OCI-LY7 (cell line): ENCODE data around the gene WRAP73. TPM values are rescaled to one million over a fixed set of nuclear protein-coding genes. Genes with fewer than 3 reads are reported as not detected.

Experiments used
- BruUV-seq: library from RNA; stranded (reverse); fragments of 400-500 nt; replicated peaks from 2 replicates; lab custom pipeline; 2021; lab: Mats Ljungman, UMichigan
- CTCF ChIA-PET: fragments of 300-600 bp; sonication (Branson Sonifier 250); formaldehyde crosslinking; loops from one replicate; lab custom pipeline; 2022; ENCODE audit warnings: antibody characterized with exemption; ENCODE audit not compliant: unreplicated experiment; lab: Charles Lee
- POLR2A ChIA-PET: fragments of 300-600 bp; sonication (Branson Sonifier 250); formaldehyde crosslinking; loops from one replicate; lab custom pipeline; 2022; ENCODE audit warnings: antibody characterized with exemption; lab: Charles Lee
- DNase-seq: peaks from one replicate; pipeline ENCODE4 v3.0.0-alpha.2; 2015; ENCODE audit warnings: low spot score
- H2AFZ ChIP-seq: fragments of 200-600 bp; sonication (generic), shearing (Covaris generic); 2 replicates; pipeline ENCODE4 v1.6.1; 2014; ENCODE audit warnings: mild to moderate bottlenecking, antibody characterized with exemption, low read length, moderate library complexity
- H3K27ac ChIP-seq: fragments of 200-600 bp; sonication (generic); 2 replicates; pipeline ENCODE4 v1.5.1; 2014; ENCODE audit warnings: mixed run types, low read depth, mild to moderate bottlenecking, moderate library complexity, low read length, inconsistent platforms; ENCODE audit not compliant: poor library complexity, severe bottlenecking
- H3K36me3 ChIP-seq: fragments of 200-600 bp; sonication (generic); 2 replicates; pipeline ENCODE4 v1.6.1; 2014; ENCODE audit warnings: mild to moderate bottlenecking, antibody characterized with exemption, low read length, moderate library complexity, mixed read lengths; ENCODE audit not compliant: insufficient read depth
- H3K4me1 ChIP-seq: fragments of 200-600 bp; sonication (generic); 2 replicates; pipeline ENCODE4 v1.5.1; 2014; ENCODE audit warnings: mild to moderate bottlenecking, low read length; ENCODE audit not compliant: insufficient read depth, poor library complexity, severe bottlenecking
- H3K4me2 ChIP-seq: fragments of 200-600 bp; sonication (generic); 2 replicates; pipeline ENCODE4 v1.6.1; 2014; ENCODE audit warnings: mild to moderate bottlenecking, low read length
- H3K4me3 ChIP-seq: fragments of 200-600 bp; sonication (generic); 2 replicates; pipeline ENCODE4 v1.5.1; 2014; ENCODE audit warnings: mild to moderate bottlenecking, low read depth, low read length; ENCODE audit not compliant: poor library complexity, severe bottlenecking
- H3K79me2 ChIP-seq: fragments of 200-600 bp; sonication (generic); 2 replicates; pipeline ENCODE4 v1.6.1; 2016; ENCODE audit warnings: low read depth, mild to moderate bottlenecking, low read length, moderate library complexity, mixed read lengths; ENCODE audit not compliant: insufficient read depth
- H3K9me2 ChIP-seq: fragments of 200-600 bp; sonication (generic); 2 replicates; pipeline ENCODE4 v1.6.1; 2016; ENCODE audit warnings: mild to moderate bottlenecking, low read length, mixed read lengths; ENCODE audit not compliant: insufficient read depth
- H3K9me3 ChIP-seq: fragments of 200-600 bp; sonication (generic); 2 replicates; pipeline ENCODE4 v1.6.1; 2014; ENCODE audit warnings: mild to moderate bottlenecking, mixed run types, low read length, mixed read lengths
- H4K20me1 ChIP-seq: fragments of 200-600 bp; sonication (generic); 2 replicates; pipeline ENCODE4 v1.6.1; 2014; ENCODE audit warnings: mild to moderate bottlenecking, antibody characterized with exemption, low read length, moderate library complexity, mixed read lengths; ENCODE audit not compliant: insufficient read depth
- EZH2phosphoT487 ChIP-seq: fragments of 200-600 bp; sonication (generic); IDR thresholded peaks from 2 replicates; pipeline ENCODE4 v1.6.1; 2018; ENCODE audit warnings: low read depth, borderline replicate concordance, mild to moderate bottlenecking, mixed run types, antibody characterized with exemption, low read length, moderate library complexity, mixed read lengths
- intact Hi-C: fragments of 100-400 bp; cut with micrococcal nuclease; formaldehyde crosslinking; loops from one replicate; pipeline ENCODE4 v1.10.0; 2022; ENCODE audit not compliant: unreplicated experiment
- total RNA-seq, 2 experiments: library from RNA; depleted of rRNA in 1 of 2; stranded (reverse); fragments of >200 nt in 1 of 2; shearing (Covaris generic) in 1 of 2; gene quantifications; 2 replicates each; pipeline ENCODE4 v1.2.3, GENCODE V29; 2014 to 2022
- TF ChIP-seq, protein P1 (sequence below): fragments of 200-600 bp; sonication (generic); conservative IDR thresholded peaks from 2 replicates; pipeline ENCODE4 v1.5.1; 2014; ENCODE audit warnings: mild to moderate bottlenecking, antibody characterized with exemption, low read length, moderate library complexity, mixed read lengths

The WRAP73 gene
- total RNA-seq, 2 experiments from 2014 or later: 34.7 to 40.0 TPM

DNA sequence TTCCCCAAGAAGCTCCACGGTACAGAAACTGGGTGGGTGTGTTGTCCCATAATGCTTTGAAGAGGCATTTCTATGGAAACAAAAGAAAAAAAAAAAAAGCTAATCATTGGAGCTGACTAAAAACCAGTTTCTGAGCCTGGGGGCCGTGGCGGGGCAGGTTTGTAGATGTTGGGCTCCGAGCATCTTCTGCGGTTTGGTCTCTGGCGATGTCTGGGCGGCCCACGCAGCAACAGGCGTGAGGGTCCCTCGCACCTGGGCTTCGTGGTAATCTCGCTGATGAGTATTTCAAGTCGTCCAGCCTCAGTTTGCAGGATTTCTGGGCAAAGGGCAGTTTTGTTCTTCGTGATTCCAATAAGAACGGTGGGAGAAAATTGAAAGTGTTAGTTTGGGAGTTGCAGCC lies 9.2 kb upstream of the WRAP73 start:
- no TSS peak for BruUV-seq
- Histone ChIP-seq H3K4me1 (peaks cover 21% of the 10 kb centered on the region), H2AFZ (no peak overlapping the region), H4K20me1 (no peaks in the 10 kb centered on the region), H3K9me2 (no peaks in the 10 kb centered on the region), H3K27ac (no peak overlapping the region), H3K9me3 (no peaks in the 10 kb centered on the region), H3K36me3 (no peaks in the 10 kb centered on the region), H3K79me2 (no peaks in the 10 kb centered on the region), H3K4me3 (no peak overlapping the region), H3K4me2 (no peak overlapping the region)
- intact Hi-C loops: no loop called here
- TF ChIP-seq, protein P1, sequence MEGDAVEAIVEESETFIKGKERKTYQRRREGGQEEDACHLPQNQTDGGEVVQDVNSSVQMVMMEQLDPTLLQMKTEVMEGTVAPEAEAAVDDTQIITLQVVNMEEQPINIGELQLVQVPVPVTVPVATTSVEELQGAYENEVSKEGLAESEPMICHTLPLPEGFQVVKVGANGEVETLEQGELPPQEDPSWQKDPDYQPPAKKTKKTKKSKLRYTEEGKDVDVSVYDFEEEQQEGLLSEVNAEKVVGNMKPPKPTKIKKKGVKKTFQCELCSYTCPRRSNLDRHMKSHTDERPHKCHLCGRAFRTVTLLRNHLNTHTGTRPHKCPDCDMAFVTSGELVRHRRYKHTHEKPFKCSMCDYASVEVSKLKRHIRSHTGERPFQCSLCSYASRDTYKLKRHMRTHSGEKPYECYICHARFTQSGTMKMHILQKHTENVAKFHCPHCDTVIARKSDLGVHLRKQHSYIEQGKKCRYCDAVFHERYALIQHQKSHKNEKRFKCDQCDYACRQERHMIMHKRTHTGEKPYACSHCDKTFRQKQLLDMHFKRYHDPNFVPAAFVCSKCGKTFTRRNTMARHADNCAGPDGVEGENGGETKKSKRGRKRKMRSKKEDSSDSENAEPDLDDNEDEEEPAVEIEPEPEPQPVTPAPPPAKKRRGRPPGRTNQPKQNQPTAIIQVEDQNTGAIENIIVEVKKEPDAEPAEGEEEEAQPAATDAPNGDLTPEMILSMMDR: no peak
- no peak for TF ChIP-seq EZH2phosphoT487
- POLR2A ChIA-PET: interaction anchor here (1.5 kb wide), 1 partner anchor 8 kb away, joined by 5 read pairs; no protein-coding TSS in a partner anchor
- no peak for DNase-seq
- CTCF ChIA-PET: no interaction called here

DNA sequence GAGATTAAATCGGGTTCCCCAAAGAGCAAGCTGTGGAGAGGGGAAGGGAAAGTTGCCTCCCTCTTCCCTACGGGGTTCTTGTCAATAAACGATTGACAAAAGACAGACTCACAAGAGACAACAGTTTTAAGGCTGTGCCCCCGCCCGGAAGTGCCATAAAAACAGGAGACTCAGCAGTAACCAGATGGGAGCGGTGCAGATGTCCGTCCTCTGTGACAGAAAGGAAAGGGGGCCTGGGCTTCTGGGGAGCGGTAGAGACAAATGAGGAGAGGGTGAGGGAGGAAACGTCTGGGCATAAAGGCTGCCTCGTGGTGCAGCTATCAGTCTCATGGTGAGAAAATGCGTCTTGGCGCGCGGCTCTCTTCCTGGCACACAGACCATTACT lies 8.3 kb upstream of the WRAP73 start:
- no peaks in the 10 kb centered on the region for H3K9me3 ChIP-seq
- ChIA-PET CTCF (no interaction called here), POLR2A (interaction anchor here (1.5 kb wide), 1 partner anchor 9 kb away, joined by 5 read pairs; no protein-coding TSS in a partner anchor)
- DNase-seq: no peak
- TF ChIP-seq, protein P1: no peak
- TF ChIP-seq EZH2phosphoT487: no peak
- no peaks in the 10 kb centered on the region for H3K9me2 ChIP-seq
- no peak overlapping the region for H2AFZ ChIP-seq
- H3K4me1 ChIP-seq: peaks cover 20% of the 10 kb centered on the region
- H4K20me1 ChIP-seq: no peaks in the 10 kb centered on the region
- no peak overlapping the region for H3K27ac ChIP-seq
- intact Hi-C loops: no loop called here
- no TSS peak for BruUV-seq
- no peaks in the 10 kb centered on the region for H3K79me2 ChIP-seq
- H3K36me3 ChIP-seq: no peaks in the 10 kb centered on the region
- H3K4me2 ChIP-seq: no peak overlapping the region
- no peak overlapping the region for H3K4me3 ChIP-seq

DNA sequence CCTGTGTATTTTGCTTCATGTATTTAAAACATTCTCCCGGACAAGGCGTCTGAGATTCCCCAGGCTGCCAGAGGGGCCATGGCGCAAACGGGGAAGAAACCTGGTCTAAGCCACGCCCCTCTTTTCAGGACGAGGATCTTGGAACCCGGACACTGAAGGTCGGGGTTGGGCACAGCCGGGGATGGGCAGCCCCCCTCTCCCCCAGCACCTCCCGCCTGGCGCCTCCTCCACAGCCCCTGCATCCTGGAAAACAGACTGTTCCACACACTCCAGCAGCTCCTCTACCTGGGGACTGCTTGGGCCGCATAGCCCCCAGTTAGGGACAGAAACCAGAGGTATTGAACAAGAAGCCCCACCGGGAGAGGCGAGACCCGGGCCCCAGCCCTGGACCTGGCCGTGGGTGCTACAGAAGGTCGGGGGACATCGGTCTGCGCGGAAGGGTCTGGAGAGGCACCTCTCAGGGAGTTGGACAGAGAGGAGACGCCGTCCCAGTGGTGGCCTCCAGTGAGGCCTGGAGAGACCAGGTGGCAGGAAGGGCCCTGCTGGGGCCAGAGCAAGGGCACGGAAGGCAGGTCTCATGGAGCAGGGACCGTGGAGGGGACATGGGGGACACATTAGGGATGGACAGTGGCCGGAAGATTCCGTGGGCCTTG lies 7.8 kb upstream of the WRAP73 start:
- BruUV-seq: no TSS peak
- H3K4me2 ChIP-seq: no peak overlapping the region
- no peak overlapping the region for H3K4me3 ChIP-seq
- H4K20me1 ChIP-seq: no peaks in the 10 kb centered on the region
- no peaks in the 10 kb centered on the region for H3K36me3 ChIP-seq
- intact Hi-C loops: no loop called here
- H3K27ac ChIP-seq: no peak overlapping the region
- peaks cover 20% of the 10 kb centered on the region for H3K4me1 ChIP-seq
- H3K9me2 ChIP-seq: no peaks in the 10 kb centered on the region
- ChIA-PET CTCF (no interaction called here), POLR2A (interaction anchor here (1.5 kb wide), 1 partner anchor 10 kb away, joined by 5 read pairs; no protein-coding TSS in a partner anchor)
- no peak for DNase-seq
- H2AFZ ChIP-seq: no peak overlapping the region
- TF ChIP-seq EZH2phosphoT487: no peak
- TF ChIP-seq, protein P1: no peak
- H3K79me2 ChIP-seq: no peaks in the 10 kb centered on the region
- H3K9me3 ChIP-seq: no peaks in the 10 kb centered on the region
